ENCODE data around the gene EXOC4.

GRCh38 chr7:133401225-133401624 is 148.3 kb downstream of the EXOC4 start:
- TF ChIP-seq KDM5A (IDR thresholded peaks at IDR 0.05; ENCODE audit: borderline replicate concordance, low read length), result no peak
- TF ChIP-seq ZNF296 (CRISPR knock-in tag; conservative IDR thresholded peaks at IDR 0.05), result no peak
- no peak for TF ChIP-seq CTCF (CRISPR knock-in tag; IDR thresholded peaks at IDR 0.05)
- TF ChIP-seq POLR2A (IDR thresholded peaks at IDR 0.05; ENCODE audit: insufficient read depth in 1 of 2, low read depth in 2 of 2, low read length in 2 of 2), result no peak
- TF ChIP-seq ZNF280B (CRISPR knock-in tag; IDR thresholded peaks at IDR 0.05; ENCODE audit: borderline replicate concordance), result no peak
- no peak for TF ChIP-seq BRF2 (CRISPR knock-in tag; IDR thresholded peaks at IDR 0.05)
- no peak for TF ChIP-seq IRF9 (CRISPR knock-in tag; IDR thresholded peaks at IDR 0.05; ENCODE audit: borderline replicate concordance)

All from HepG2 (cell line).